Gastrocnemius medialis (tissue), 4 donors: Measurements from ENCODE around the gene TMEM174.

Source experiments
- POLR2A ChIP-seq, 2 donors: fragments of 450-650 bp; IDR thresholded peaks; one replicate each; pipeline ENCODE4 v1.6.1; 2017; ENCODE audit warnings: antibody characterized with exemption in 2 of 2, mild to moderate bottlenecking in 2 of 2, moderate library complexity in 2 of 2
- TF ChIP-seq, protein P1 (sequence below), 5 experiments: fragments of 450-650 bp in 3 of 5; fragments of 200-600 bp in 2 of 5; sonication (generic) in 2 of 5; IDR thresholded peaks in 4 of 5; conservative IDR thresholded peaks in 1 of 5; 1 replicate in 4 of 5; 2 replicates in 1 of 5; pipeline ENCODE4 v1.5.1; 2016 to 2019; ENCODE audit warnings: antibody characterized with exemption in 5 of 5, mild to moderate bottlenecking in 3 of 5, moderate library complexity in 3 of 5

DNA sequence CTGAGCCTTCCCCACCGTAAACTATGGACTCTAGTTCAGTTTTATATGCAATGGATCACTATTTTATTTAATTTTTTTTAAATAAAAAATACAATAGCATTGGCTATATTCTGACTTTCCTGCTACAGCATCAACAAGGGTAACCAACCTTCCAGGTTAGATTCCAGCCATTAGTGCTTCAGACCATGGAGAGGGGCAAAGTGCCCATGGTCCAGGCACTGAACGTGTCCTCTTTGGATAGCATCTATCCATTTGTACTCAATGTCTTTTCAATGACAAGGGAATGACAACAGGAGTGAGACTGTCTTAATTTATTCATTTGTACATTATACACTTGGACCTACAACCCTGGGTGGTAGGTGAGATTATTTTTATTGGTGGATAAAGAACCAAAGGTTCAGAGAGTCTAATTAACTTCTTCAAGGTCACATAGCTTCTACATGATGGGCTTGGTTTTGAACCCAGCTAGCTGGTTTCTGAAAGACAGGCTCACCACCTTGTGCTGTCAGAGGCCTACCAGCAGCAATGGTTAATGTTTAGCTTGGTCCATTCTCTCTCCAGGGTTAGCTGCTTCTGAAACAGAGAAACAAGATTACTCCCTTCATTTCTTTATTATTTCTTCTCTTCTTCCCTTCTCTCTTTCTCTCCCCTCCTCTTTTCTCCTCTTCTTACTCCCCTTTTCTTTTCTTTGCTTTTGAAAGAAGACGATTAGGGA lies 41.1 kb upstream of the TMEM174 start:
- TF ChIP-seq, protein P1, sequence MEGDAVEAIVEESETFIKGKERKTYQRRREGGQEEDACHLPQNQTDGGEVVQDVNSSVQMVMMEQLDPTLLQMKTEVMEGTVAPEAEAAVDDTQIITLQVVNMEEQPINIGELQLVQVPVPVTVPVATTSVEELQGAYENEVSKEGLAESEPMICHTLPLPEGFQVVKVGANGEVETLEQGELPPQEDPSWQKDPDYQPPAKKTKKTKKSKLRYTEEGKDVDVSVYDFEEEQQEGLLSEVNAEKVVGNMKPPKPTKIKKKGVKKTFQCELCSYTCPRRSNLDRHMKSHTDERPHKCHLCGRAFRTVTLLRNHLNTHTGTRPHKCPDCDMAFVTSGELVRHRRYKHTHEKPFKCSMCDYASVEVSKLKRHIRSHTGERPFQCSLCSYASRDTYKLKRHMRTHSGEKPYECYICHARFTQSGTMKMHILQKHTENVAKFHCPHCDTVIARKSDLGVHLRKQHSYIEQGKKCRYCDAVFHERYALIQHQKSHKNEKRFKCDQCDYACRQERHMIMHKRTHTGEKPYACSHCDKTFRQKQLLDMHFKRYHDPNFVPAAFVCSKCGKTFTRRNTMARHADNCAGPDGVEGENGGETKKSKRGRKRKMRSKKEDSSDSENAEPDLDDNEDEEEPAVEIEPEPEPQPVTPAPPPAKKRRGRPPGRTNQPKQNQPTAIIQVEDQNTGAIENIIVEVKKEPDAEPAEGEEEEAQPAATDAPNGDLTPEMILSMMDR (IDR thresholded peaks at IDR 0.05 in 4 of 5, conservative IDR thresholded peaks at IDR 0.05 in 1 of 5) = no peak
- no peak for TF ChIP-seq POLR2A (IDR thresholded peaks at IDR 0.05)
